B cell (primary cell): ENCODE results near the gene MESD.

ENCODE experiments used
- EZH2 ChIP-seq: IDR thresholded peaks from 2 replicates; pipeline ENCODE4 v1.6.1; 2012; ENCODE audit warnings: borderline replicate concordance, low read depth, mild to moderate bottlenecking, moderate library complexity, low read length; ENCODE audit not compliant: insufficient read depth, poor library complexity, severe bottlenecking
- TF ChIP-seq, protein P1 (sequence below): fragments of 200-600 bp; IDR thresholded peaks from one replicate; pipeline ENCODE4 v1.8.0; 2022; ENCODE audit warnings: antibody characterized with exemption, mild to moderate bottlenecking

DNA sequence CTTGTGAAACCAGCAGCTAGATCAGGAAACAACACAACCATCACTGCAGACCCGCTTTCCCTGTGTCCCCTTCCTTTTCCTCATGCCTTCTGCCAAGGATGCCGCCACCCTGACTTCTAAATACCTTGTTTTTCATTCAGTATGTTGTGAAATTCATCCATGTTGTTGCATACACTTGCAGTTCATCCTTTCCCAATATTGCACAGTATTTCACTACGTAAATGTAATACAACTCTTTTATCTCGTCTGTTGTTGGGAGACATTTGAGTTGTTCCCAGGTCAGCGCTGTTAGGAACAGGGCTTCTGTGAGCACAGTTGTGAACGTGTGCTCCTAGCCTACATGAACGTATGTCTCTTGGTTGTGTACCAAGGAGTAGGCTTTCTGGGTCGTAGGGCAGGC, 35.3 kb upstream of the MESD start:
- TF ChIP-seq, protein P1, sequence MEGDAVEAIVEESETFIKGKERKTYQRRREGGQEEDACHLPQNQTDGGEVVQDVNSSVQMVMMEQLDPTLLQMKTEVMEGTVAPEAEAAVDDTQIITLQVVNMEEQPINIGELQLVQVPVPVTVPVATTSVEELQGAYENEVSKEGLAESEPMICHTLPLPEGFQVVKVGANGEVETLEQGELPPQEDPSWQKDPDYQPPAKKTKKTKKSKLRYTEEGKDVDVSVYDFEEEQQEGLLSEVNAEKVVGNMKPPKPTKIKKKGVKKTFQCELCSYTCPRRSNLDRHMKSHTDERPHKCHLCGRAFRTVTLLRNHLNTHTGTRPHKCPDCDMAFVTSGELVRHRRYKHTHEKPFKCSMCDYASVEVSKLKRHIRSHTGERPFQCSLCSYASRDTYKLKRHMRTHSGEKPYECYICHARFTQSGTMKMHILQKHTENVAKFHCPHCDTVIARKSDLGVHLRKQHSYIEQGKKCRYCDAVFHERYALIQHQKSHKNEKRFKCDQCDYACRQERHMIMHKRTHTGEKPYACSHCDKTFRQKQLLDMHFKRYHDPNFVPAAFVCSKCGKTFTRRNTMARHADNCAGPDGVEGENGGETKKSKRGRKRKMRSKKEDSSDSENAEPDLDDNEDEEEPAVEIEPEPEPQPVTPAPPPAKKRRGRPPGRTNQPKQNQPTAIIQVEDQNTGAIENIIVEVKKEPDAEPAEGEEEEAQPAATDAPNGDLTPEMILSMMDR, result no peak
- TF ChIP-seq EZH2, result no peak
